Liver (tissue), 9 donors: ENCODE data around the gene ZFP62. TPM values are rescaled to one million over a fixed set of nuclear protein-coding genes. Genes with fewer than 3 reads are reported as not detected.

Experiments
- DNase-seq: peaks from one replicate; pipeline ENCODE4 v3.0.0-alpha.2; 2017; ENCODE audit warnings: low spot score
- H3K27ac ChIP-seq, 2 donors: one replicate each; pipeline ENCODE4 v1.7.0; 2013; ENCODE audit warnings: inconsistent platforms in 2 of 2, low read length in 2 of 2, control low read depth in 1 of 2, low read depth in 1 of 2, mild to moderate bottlenecking in 1 of 2
- H3K27me3 ChIP-seq, 4 donors: one replicate each; pipeline versions ENCODE4 v1.6.1 to v1.7.0; 2013; ENCODE audit warnings: low read length in 3 of 4, inconsistent platforms in 1 of 4, mild to moderate bottlenecking in 1 of 4, moderate library complexity in 1 of 4; ENCODE audit not compliant: control insufficient read depth in 4 of 4, insufficient read depth in 4 of 4
- H3K36me3 ChIP-seq, 4 donors: one replicate each; pipeline versions ENCODE4 v1.6.1 to v1.7.0; 2013; ENCODE audit warnings: low read length in 3 of 4, mild to moderate bottlenecking in 3 of 4, low read depth in 1 of 4, moderate library complexity in 1 of 4; ENCODE audit not compliant: control insufficient read depth in 4 of 4, insufficient read depth in 3 of 4
- H3K4me1 ChIP-seq, 4 donors: one replicate each; pipeline versions ENCODE4 v1.6.1 to v1.7.0; 2013; ENCODE audit warnings: low read length in 3 of 4, mild to moderate bottlenecking in 3 of 4, moderate library complexity in 1 of 4; ENCODE audit not compliant: control insufficient read depth in 4 of 4, insufficient read depth in 4 of 4
- H3K4me3 ChIP-seq, 3 donors: one replicate each; pipeline versions ENCODE4 v1.6.1 to v1.7.0; 2013; ENCODE audit warnings: low read length in 3 of 3, control low read depth in 1 of 3, low read depth in 1 of 3, mild to moderate bottlenecking in 1 of 3
- H3K9ac ChIP-seq, 2 donors: one replicate each; pipeline ENCODE4 v1.7.0; 2013; ENCODE audit warnings: low read length in 2 of 2, mild to moderate bottlenecking in 2 of 2, moderate library complexity in 2 of 2, control low read depth in 1 of 2, low read depth in 1 of 2
- H3K9me3 ChIP-seq, 4 donors: one replicate each; pipeline versions ENCODE4 v1.6.1 to v1.7.0; 2013; ENCODE audit warnings: low read length in 3 of 4; ENCODE audit not compliant: control insufficient read depth in 4 of 4
- ATF3 ChIP-seq: IDR thresholded peaks from 2 replicates; pipeline ENCODE4 v1.6.1; 2016; ENCODE audit warnings: antibody characterized with exemption
- CTCF ChIP-seq: fragments of 150-350 bp; IDR thresholded peaks from 2 replicates; pipeline ENCODE4 v1.5.1; 2017; ENCODE audit warnings: improper control_type of control experiment, low read depth, low read length; ENCODE audit not compliant: missing input control
- EGR1 ChIP-seq, 2 donors: IDR thresholded peaks; 2 replicates each; pipeline ENCODE4 v1.6.1; 2016 to 2018; ENCODE audit warnings: antibody characterized with exemption in 2 of 2, low read depth in 2 of 2
- FOXA1 ChIP-seq: IDR thresholded peaks from 2 replicates; pipeline ENCODE4 v1.6.1; 2016; ENCODE audit warnings: antibody characterized with exemption
- FOXA2 ChIP-seq: IDR thresholded peaks from 2 replicates; pipeline ENCODE4 v1.6.1; 2016; ENCODE audit warnings: antibody characterized with exemption
- GABPA ChIP-seq, 2 donors: IDR thresholded peaks in 1 of 2; conservative IDR thresholded peaks in 1 of 2; 2 replicates each; pipeline ENCODE4 v1.6.1; 2016; ENCODE audit warnings: antibody characterized with exemption in 2 of 2, mild to moderate bottlenecking in 1 of 2, moderate library complexity in 1 of 2
- HNF4A ChIP-seq, 2 donors: conservative IDR thresholded peaks; 2 replicates each; pipeline ENCODE4 v1.6.1; 2016; ENCODE audit warnings: antibody characterized with exemption in 2 of 2, mild to moderate bottlenecking in 2 of 2
- HNF4G ChIP-seq: IDR thresholded peaks from 2 replicates; pipeline ENCODE4 v1.6.1; 2016; ENCODE audit warnings: antibody characterized with exemption
- JUND ChIP-seq, 2 donors: IDR thresholded peaks; 2 replicates each; pipeline ENCODE4 v1.6.1; 2016; ENCODE audit warnings: antibody characterized with exemption in 2 of 2
- NR2F2 ChIP-seq: IDR thresholded peaks from 2 replicates; pipeline ENCODE4 v1.6.1; 2016; ENCODE audit warnings: antibody characterized with exemption
- RAD21 ChIP-seq, 2 donors: IDR thresholded peaks; 2 replicates each; pipeline ENCODE4 v1.6.1; 2016; ENCODE audit warnings: antibody characterized with exemption in 2 of 2, mild to moderate bottlenecking in 2 of 2
- RXRA ChIP-seq, 2 donors: IDR thresholded peaks; 2 replicates each; pipeline ENCODE4 v1.6.1; 2017 to 2018; ENCODE audit warnings: antibody characterized with exemption in 2 of 2, mild to moderate bottlenecking in 1 of 2
- SP1 ChIP-seq: IDR thresholded peaks from 2 replicates; pipeline ENCODE4 v1.6.1; 2018; ENCODE audit warnings: antibody characterized with exemption, mild to moderate bottlenecking
- YY1 ChIP-seq: IDR thresholded peaks from 2 replicates; pipeline ENCODE4 v1.6.1; 2016; ENCODE audit warnings: antibody characterized with exemption, mild to moderate bottlenecking
- WGBS: extraction: QIAGEN DNeasy Blood & Tissue Kit; methylation state at CpG from one replicate; pipeline ENCODE4 v1.1.7; 2013; 5-methylcytosine and 5-hydroxymethylcytosine counted together
- polyA plus RNA-seq, 2 donors: library from polyadenylated mRNA; stranded (reverse) in 1 of 2; unstranded in 1 of 2; fragments of 200-250 nt in 1 of 2; fragments of >200 nt in 1 of 2; fragmentation: Nextera tagmentation in 1 of 2; extraction: Ambion mirVana in 1 of 2; gene quantifications; one replicate each; pipeline versions ENCODE4 v1.2.1 to v1.2.3, GENCODE V29; 2013 to 2015
- total RNA-seq, 2 donors: library from RNA; depleted of rRNA; stranded (reverse); fragments of >200 nt; gene quantifications; one replicate each; pipeline ENCODE4 v1.2.3, GENCODE V29; 2014
- TF ChIP-seq, protein P1 (sequence below): IDR thresholded peaks from 2 replicates; pipeline ENCODE4 v1.6.1; 2016; ENCODE audit warnings: antibody characterized with exemption, mild to moderate bottlenecking
- TF ChIP-seq, protein P2 (sequence below): IDR thresholded peaks from 2 replicates; pipeline ENCODE4 v1.6.1; 2016; ENCODE audit warnings: antibody characterized with exemption
- TF ChIP-seq, protein P3 (sequence below): IDR thresholded peaks from 2 replicates; pipeline ENCODE4 v1.6.1; 2016; ENCODE audit warnings: antibody characterized with exemption
- donor health status: healthy.
- donor health status: healthy.
- donor health status: healthy.
- donor health status: healthy.
- donor health status: healthy.

ZFP62 gene
- total and polyA plus RNA-seq, 4 donors: 3.4 to 8.8 (median 5.7) TPM

- DNase-seq: no peak
- TF ChIP-seq FOXA2: no peak
- no peak for TF ChIP-seq HNF4A (conservative IDR thresholded peaks at IDR 0.05)
- no peak for TF ChIP-seq HNF4G
- TF ChIP-seq ATF3: no peak
- TF ChIP-seq, protein P1, sequence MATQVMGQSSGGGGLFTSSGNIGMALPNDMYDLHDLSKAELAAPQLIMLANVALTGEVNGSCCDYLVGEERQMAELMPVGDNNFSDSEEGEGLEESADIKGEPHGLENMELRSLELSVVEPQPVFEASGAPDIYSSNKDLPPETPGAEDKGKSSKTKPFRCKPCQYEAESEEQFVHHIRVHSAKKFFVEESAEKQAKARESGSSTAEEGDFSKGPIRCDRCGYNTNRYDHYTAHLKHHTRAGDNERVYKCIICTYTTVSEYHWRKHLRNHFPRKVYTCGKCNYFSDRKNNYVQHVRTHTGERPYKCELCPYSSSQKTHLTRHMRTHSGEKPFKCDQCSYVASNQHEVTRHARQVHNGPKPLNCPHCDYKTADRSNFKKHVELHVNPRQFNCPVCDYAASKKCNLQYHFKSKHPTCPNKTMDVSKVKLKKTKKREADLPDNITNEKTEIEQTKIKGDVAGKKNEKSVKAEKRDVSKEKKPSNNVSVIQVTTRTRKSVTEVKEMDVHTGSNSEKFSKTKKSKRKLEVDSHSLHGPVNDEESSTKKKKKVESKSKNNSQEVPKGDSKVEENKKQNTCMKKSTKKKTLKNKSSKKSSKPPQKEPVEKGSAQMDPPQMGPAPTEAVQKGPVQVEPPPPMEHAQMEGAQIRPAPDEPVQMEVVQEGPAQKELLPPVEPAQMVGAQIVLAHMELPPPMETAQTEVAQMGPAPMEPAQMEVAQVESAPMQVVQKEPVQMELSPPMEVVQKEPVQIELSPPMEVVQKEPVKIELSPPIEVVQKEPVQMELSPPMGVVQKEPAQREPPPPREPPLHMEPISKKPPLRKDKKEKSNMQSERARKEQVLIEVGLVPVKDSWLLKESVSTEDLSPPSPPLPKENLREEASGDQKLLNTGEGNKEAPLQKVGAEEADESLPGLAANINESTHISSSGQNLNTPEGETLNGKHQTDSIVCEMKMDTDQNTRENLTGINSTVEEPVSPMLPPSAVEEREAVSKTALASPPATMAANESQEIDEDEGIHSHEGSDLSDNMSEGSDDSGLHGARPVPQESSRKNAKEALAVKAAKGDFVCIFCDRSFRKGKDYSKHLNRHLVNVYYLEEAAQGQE: no peak
- TF ChIP-seq, protein P2, sequence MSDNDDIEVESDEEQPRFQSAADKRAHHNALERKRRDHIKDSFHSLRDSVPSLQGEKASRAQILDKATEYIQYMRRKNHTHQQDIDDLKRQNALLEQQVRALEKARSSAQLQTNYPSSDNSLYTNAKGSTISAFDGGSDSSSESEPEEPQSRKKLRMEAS: no peak
- no peak for TF ChIP-seq CTCF
- no peak for TF ChIP-seq GABPA (IDR thresholded peaks at IDR 0.05 in 1 of 2, conservative IDR thresholded peaks at IDR 0.05 in 1 of 2)
- no peak for TF ChIP-seq SP1
- no peak for TF ChIP-seq EGR1 (IDR thresholded peaks at IDR 0.05; ENCODE audit: low read depth in 2 of 2)
- TF ChIP-seq FOXA1: no peak
- TF ChIP-seq JUND (IDR thresholded peaks at IDR 0.05): no peak
- TF ChIP-seq RAD21 (IDR thresholded peaks at IDR 0.05): no peak
- no peak for TF ChIP-seq RXRA (IDR thresholded peaks at IDR 0.05)
- Histone ChIP-seq H3K4me3 (no peak overlapping the region), H3K9me3 (peaks cover 9 to 15% (median 11%) of the 10 kb centered on the region in 4 donors), H3K27me3 (no peaks in the 10 kb centered on the region), H3K27ac (no peak overlapping the region), H3K9ac (no peak overlapping the region), H3K4me1 (no peaks in the 10 kb centered on the region), H3K36me3 (peaks cover 0 to 15% (median 12%) of the 10 kb centered on the region in 4 donors)
- WGBS: 98% methylated on average over 1 of the region's 1 CpG
Measured at GRCh38 chr5:180844858-180845257, 16.2 kb downstream of the ZFP62 start.

DNA sequence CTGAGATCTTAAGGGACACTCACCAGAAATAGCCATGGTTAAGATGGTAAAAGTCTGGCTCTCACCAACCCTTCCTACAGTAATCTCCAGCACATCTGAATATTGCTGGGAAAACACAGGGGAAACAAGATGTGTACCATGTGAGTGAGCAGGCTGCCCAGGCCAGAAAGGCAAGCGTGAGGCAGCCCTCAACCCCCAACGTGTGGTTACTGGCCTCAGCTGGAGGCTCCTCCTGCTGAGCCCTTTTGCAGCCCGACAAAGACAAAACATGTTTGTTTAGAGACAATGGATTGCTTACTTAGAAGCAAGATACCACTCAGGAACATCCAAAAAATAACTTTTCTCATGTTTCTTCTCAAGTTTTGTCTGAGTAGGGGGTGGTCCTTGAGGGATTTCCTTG lies 16.6 kb downstream of the ZFP62 start:
- no peak for DNase-seq
- Histone ChIP-seq H3K36me3 (peaks cover 0 to 10% (median 8%) of the 10 kb centered on the region in 4 donors), H3K27ac (no peak overlapping the region), H3K4me3 (no peak overlapping the region), H3K9ac (no peak overlapping the region), H3K4me1 (no peaks in the 10 kb centered on the region), H3K27me3 (no peaks in the 10 kb centered on the region), H3K9me3 (peaks cover 5 to 12% (median 8%) of the 10 kb centered on the region in 4 donors)
- WGBS: 62% methylated on average over 3 of the region's 3 CpGs
- no peak for TF ChIP-seq YY1
- no peak for TF ChIP-seq RXRA (IDR thresholded peaks at IDR 0.05)
- TF ChIP-seq, protein P1: no peak
- TF ChIP-seq, protein P3, sequence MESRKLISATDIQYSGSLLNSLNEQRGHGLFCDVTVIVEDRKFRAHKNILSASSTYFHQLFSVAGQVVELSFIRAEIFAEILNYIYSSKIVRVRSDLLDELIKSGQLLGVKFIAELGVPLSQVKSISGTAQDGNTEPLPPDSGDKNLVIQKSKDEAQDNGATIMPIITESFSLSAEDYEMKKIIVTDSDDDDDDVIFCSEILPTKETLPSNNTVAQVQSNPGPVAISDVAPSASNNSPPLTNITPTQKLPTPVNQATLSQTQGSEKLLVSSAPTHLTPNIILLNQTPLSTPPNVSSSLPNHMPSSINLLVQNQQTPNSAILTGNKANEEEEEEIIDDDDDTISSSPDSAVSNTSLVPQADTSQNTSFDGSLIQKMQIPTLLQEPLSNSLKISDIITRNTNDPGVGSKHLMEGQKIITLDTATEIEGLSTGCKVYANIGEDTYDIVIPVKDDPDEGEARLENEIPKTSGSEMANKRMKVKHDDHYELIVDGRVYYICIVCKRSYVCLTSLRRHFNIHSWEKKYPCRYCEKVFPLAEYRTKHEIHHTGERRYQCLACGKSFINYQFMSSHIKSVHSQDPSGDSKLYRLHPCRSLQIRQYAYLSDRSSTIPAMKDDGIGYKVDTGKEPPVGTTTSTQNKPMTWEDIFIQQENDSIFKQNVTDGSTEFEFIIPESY: no peak
- TF ChIP-seq FOXA2: no peak
- TF ChIP-seq HNF4G: no peak
- TF ChIP-seq JUND (IDR thresholded peaks at IDR 0.05): no peak
- TF ChIP-seq HNF4A (conservative IDR thresholded peaks at IDR 0.05): no peak
- no peak for TF ChIP-seq GABPA (IDR thresholded peaks at IDR 0.05 in 1 of 2, conservative IDR thresholded peaks at IDR 0.05 in 1 of 2)
- no peak for TF ChIP-seq NR2F2
- no peak for TF ChIP-seq ATF3
- TF ChIP-seq CTCF: no peak
- TF ChIP-seq FOXA1: no peak
- TF ChIP-seq RAD21 (IDR thresholded peaks at IDR 0.05): no peak
